GM12865 (cell line): ENCODE results near the gene DENND5B.

Source experiments
- DNase-seq: peaks from one replicate; pipeline ENCODE4 v3.0.0; 2010; ENCODE audit warnings: low read depth
- H3K4me3 ChIP-seq: 2 replicates; pipeline ENCODE4 v1.5.1; 2011; ENCODE audit warnings: mild to moderate bottlenecking, low read depth, low read length, control low read depth
- TF ChIP-seq, protein P1 (sequence below): IDR thresholded peaks from 2 replicates; pipeline ENCODE4 v1.5.1; 2011; ENCODE audit warnings: low read length, control low read depth, low read depth, inconsistent platforms; ENCODE audit not compliant: insufficient read depth; ENCODE audit errors: missing control alignments

DENND5B gene

DNA sequence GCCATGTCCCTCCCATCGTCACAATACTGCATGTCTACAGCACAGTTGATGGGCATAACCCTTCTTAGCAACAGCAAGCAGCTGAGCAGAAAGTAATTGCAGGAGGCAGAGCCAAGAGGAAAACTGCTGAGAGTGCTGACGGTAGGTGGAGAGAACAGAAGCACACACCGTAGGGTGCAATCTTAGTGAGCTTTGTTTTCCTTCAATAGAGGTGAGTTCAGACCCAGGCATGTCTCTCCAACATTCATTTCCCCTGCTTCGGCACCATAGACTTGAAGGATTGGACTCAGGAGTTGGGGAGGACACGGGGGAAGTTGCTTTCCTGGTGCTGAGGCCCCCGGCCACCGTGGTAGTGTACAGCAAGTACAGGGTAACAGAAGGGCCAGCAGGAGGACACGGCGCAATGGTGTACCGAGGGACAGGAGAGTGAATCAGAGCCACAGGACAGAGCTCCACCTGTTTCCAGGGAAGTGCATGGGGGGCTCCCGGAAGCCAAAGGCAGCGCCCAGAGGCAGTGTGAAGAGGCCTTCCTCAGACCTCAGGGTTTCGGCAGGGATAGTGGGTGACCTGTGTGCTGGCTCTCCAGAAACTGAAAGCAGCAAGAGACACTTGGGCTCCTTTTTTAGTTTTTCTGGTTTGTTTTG lies 228.7 kb downstream of the DENND5B start:
- TF ChIP-seq, protein P1, sequence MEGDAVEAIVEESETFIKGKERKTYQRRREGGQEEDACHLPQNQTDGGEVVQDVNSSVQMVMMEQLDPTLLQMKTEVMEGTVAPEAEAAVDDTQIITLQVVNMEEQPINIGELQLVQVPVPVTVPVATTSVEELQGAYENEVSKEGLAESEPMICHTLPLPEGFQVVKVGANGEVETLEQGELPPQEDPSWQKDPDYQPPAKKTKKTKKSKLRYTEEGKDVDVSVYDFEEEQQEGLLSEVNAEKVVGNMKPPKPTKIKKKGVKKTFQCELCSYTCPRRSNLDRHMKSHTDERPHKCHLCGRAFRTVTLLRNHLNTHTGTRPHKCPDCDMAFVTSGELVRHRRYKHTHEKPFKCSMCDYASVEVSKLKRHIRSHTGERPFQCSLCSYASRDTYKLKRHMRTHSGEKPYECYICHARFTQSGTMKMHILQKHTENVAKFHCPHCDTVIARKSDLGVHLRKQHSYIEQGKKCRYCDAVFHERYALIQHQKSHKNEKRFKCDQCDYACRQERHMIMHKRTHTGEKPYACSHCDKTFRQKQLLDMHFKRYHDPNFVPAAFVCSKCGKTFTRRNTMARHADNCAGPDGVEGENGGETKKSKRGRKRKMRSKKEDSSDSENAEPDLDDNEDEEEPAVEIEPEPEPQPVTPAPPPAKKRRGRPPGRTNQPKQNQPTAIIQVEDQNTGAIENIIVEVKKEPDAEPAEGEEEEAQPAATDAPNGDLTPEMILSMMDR: no peak
- no peak overlapping the region; the same call in 1 of the 2 replicates for H3K4me3 ChIP-seq
- peak; percentile 13 for DNase-seq

DNA sequence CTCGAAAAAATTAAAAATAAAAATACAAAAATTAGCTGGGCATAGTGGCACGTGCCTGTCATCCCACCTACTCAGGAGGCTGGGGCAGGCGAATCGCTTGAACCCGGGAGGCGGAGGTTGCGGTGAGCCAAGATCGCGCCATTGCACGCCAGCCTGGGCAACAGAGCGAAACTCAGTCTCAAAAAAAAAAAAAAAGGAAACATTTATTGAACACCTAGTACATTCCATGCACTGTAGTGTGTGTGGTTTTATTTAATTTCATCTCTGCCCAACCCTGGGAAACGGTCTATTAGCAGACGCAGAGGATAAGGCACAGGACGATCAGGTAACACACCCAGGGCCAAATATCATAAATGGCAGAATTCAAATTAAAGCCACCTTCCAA lies 229.2 kb downstream of the DENND5B start:
- TF ChIP-seq, protein P1: no peak
- no peak overlapping the region for H3K4me3 ChIP-seq
- no peak for DNase-seq

DNA sequence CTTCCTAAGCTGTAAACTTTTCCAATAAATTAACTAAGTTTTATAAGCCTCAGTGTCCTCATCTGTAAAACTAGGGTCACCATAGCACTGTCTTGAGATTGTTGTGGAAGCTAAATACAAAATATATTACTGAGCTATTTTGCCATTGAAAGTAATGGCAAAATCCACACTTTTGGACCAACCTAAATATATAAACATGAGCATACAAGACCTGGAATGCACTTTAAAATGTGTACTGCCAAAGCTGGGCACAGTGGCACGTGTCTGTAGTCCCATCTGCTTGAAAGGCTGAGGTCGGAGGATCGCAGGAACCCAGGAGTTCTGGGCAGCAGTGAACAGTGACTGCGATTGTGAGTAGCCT lies 235.2 kb downstream of the DENND5B start:
- TF ChIP-seq, protein P1: no peak
- H3K4me3 ChIP-seq: no peak overlapping the region
- no peak for DNase-seq

DNA sequence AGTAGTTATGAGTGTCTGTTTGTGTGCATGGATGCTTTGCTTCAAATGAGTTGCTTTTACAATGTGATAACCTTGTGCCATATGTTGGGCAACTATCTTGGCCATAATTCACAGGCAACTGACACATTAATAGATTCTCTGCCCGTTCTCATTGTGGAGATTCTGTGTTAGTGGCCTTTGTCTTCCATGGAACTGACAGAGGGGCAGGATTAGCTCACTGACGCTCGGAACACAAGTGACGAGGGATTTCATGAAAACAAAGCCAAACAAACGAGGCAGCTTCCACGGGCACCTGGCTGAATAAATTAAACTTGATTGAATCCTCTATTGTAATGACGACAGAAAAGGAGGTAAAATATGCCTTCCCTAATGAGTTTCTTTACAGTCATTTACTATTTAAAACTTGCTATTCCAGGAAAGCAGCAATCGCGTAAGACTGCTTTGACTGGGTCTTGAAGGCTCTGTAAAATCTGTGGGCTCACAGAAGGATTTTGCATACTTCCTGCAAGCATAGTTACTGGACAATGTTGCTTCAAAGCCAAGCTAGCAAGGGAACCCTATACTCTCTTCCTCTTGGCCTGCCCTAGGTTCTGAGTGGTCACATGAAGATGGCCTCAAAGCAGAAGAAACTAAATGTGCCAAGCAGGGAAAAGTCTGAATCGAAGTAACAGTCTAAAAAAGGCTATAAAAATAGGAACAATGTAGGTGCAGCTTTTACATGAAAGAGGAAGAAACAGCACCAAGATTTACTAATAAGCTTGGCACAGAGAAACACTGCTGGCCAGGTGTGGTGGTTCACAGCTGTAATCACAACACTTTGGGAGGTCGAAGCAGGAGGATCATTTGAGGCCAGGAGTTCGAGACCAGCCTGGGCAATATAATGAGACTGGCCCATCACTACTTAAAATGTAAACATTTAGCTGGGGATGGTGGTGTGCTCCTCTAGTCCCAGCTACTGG lies 236.9 kb downstream of the DENND5B start:
- peak; percentile 8 for DNase-seq
- H3K4me3 ChIP-seq: no peak overlapping the region
- TF ChIP-seq, protein P1: no peak

DNA sequence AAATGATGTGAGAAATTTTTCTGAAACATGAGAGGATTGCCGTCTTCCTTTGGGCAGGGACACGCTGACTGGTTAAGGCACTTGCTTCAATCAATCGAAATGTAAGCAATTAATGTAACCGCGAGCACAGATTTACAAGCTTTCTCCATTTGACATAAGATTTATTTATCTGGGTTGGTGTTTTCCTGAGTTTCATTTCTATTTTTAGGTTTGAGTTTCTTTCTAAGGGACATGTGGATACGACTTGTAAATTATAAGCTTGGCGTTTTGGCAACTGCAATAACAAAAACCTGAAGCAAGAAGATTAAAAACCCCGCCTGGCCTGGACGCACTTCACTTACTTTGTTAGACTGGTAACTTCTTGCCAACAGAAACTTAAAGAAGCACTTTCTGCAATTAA lies 244.7 kb downstream of the DENND5B start:
- no peak for DNase-seq
- no peak overlapping the region for H3K4me3 ChIP-seq
- TF ChIP-seq, protein P1: no peak

DNA sequence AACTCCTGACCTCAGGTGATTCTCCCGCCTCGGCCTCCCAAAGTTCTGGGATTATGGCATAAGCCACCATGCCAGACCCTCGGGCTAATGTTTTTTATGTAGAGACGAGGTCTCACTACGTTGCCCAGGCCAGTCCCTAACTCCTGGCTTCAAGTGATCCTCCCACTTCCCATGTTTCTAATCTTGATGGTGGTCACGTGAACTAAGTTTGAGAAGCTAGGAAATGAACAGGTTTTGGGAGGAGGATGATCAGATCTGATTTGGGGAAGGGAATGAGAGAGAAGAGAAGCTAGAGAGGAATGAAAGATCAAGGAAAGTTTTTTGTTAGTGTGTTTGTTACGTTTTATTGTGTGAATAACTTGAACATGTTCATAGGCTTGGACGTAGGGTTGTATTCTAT lies 247.8 kb downstream of the DENND5B start:
- H3K4me3 ChIP-seq: no peak overlapping the region
- TF ChIP-seq, protein P1: no peak

DNA sequence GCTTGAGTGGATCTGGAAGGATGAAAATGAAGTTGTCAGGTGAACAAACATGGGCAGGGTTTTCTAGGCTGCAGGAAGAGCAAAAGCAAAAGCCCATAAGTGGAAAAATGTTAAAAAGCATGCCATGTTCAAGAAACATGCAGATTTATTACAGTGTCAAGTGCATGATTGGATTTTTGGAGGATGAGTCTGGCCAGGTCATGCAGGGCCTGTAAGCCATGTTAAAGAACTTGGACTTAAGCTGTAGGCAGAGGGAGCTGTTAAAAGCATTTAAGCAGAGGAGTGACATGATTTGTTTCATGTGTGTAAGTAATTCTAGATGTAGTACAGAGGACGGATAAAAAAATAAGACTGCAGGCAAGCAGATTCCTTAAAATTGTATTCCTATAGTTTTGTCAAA lies 248.7 kb downstream of the DENND5B start:
- DNase-seq: no peak
- no peak overlapping the region for H3K4me3 ChIP-seq
- TF ChIP-seq, protein P1: no peak

More for the DNA sequence above, 247.8 kb downstream of the DENND5B start:
- DNase-seq: no peak
